Measurements from ENCODE around the gene RAMP1.

The RAMP1 gene

DNA sequence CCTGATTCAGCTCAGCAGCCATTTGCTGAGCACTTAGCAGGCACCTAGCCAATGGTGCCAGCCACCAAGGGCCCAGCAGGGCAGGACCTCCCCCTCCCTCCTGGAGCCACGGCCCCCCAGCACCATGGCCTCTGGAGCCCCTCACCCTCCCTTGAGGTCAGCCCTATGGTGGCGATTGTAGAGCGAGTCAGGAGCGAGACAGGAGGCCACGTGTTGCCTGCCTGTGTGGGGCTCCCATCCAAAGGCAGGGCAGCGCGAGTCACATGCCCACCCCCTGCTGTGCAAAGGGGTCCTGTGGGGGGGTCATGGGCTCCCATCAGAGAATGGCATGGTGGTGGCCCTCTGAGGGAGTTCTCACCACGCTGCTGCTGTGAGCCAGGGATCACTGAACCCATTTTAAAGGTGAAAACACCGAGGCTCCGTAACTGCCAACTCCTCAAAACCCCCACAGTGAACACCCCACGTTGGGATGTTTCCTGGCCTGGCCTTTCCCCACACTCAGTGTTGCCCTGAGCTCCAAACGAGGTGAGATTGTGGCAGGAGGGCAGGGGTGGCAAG, 35.6 kb downstream of the RAMP1 start:
- TF ChIP-seq, protein P1, sequence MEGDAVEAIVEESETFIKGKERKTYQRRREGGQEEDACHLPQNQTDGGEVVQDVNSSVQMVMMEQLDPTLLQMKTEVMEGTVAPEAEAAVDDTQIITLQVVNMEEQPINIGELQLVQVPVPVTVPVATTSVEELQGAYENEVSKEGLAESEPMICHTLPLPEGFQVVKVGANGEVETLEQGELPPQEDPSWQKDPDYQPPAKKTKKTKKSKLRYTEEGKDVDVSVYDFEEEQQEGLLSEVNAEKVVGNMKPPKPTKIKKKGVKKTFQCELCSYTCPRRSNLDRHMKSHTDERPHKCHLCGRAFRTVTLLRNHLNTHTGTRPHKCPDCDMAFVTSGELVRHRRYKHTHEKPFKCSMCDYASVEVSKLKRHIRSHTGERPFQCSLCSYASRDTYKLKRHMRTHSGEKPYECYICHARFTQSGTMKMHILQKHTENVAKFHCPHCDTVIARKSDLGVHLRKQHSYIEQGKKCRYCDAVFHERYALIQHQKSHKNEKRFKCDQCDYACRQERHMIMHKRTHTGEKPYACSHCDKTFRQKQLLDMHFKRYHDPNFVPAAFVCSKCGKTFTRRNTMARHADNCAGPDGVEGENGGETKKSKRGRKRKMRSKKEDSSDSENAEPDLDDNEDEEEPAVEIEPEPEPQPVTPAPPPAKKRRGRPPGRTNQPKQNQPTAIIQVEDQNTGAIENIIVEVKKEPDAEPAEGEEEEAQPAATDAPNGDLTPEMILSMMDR (IDR thresholded peaks at IDR 0.05; ENCODE audit: low read depth, low read length, missing control alignments), result no peak
- DNase-seq (ENCODE audit: low read depth), result no peak
- H3K4me3 ChIP-seq (ENCODE audit: low read depth, low read length), result no peak overlapping the region

DNA sequence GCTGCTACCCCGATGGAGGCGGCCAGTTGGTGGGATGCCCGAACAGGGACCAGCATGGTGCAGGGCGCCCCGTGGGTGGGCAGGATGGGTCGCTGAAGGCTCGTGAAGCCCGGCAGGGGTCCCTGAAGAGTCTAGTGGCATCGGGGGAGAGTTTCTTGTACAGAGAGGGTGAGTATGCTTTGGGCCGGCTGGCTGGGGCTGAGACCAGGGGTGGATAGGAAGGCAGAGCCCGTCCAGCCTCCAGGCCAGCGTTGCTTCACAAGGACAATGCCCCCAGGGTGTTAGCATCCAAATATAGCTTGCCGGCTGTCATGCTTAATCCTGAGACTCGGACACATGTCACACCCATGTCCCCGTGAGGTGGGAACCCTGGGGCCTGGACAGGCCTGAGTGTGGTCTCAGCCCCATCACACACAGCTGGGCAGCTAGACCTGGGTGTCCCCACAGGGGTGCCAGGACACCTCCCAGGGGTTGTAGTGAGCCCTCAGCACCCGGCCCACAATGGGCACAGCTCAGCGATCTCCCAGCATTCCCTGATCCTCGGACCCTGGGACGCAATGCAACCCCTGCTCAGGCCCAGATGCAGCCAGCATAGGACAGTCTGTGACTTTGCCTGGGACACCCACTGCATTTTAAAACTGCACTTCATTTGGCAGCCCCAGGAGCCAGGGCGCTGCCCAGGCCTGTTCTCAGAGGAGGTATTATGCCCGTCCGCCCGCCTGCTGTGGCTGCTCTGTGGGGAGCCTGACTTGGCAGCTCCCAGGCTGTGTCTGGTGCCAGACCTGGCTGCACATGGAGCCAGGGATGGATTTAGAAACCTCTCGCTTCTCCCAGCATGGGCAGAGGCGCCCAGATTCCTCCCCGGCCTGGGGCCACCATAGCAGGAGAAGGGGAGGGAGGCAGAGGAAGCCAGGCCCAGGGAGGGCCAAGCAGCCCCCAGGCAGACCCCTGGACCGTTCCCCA, 36.4 kb downstream of the RAMP1 start:
- no peak overlapping the region for H3K4me3 ChIP-seq (ENCODE audit: low read depth, low read length)
- TF ChIP-seq, protein P1 (IDR thresholded peaks at IDR 0.05; ENCODE audit: low read depth, low read length, missing control alignments), result no peak
- DNase-seq (ENCODE audit: low read depth), result no peak

DNA sequence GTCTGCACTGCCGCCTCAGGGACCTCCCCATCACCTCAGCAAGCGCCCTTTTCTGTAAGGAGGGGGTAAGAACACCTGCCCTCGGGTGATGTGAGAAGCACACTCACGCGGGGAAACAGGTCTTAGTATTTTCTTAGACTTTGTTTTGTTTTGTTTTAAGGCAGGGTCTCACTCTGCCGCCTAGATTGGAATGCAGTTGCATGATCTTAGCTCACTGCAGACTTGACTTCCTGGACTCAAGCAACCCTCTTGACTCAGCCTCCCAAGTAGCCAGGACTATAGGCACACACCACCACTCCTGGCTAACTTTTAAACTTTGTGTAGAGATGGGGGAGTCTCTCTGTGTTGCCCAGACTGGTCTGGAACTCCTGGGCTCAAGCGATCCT, 37.1 kb downstream of the RAMP1 start:
- TF ChIP-seq, protein P1 (IDR thresholded peaks at IDR 0.05; ENCODE audit: low read depth, low read length, missing control alignments), result no peak
- H3K4me3 ChIP-seq (ENCODE audit: low read depth, low read length), result no peak overlapping the region
- DNase-seq (ENCODE audit: low read depth), result no peak

DNA sequence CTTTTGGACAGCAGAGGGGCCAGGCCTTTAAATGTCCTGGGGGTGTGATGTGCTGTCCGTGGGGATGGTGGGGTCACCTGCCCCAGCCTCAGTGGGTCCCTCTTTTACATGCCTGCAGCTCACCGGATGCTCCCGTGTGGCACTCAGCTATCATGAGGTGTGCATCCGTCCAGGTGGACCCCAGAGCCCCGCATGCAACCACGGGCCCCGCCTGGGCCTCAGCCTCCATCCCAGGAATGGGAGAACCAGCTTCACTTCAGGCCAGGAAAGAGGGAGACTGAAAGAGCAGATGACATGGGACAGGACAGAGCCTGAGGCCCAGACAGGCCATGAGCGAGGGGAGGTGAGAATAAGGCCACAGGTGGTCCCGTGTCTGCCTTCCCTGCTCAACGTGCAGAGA, 37.5 kb downstream of the RAMP1 start:
- TF ChIP-seq, protein P1 (IDR thresholded peaks at IDR 0.05; ENCODE audit: low read depth, low read length, missing control alignments), result no peak
- DNase-seq (ENCODE audit: low read depth), result no peak
- H3K4me3 ChIP-seq (ENCODE audit: low read depth, low read length), result no peak overlapping the region

DNA sequence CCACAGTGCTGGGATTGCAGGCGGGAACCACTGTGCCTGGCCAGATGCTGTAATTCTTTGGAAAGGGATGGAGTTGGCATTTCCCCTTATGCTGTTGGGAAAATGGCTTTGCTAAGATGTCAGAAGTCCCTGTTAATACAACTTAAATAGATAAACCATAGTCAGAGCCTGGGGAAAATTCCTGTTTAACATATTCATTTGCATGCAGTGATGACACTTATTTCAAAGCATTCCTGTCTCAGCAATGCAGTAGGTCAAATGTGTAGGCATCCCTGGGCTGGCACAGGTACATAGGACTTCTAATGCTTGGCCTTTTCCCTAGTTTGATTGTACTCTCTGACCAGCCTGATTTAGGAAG, 38.6 kb downstream of the RAMP1 start:
- DNase-seq (ENCODE audit: low read depth), result no peak
- TF ChIP-seq, protein P1 (IDR thresholded peaks at IDR 0.05; ENCODE audit: low read depth, low read length, missing control alignments), result no peak
- no peak overlapping the region for H3K4me3 ChIP-seq (ENCODE audit: low read depth, low read length)

DNA sequence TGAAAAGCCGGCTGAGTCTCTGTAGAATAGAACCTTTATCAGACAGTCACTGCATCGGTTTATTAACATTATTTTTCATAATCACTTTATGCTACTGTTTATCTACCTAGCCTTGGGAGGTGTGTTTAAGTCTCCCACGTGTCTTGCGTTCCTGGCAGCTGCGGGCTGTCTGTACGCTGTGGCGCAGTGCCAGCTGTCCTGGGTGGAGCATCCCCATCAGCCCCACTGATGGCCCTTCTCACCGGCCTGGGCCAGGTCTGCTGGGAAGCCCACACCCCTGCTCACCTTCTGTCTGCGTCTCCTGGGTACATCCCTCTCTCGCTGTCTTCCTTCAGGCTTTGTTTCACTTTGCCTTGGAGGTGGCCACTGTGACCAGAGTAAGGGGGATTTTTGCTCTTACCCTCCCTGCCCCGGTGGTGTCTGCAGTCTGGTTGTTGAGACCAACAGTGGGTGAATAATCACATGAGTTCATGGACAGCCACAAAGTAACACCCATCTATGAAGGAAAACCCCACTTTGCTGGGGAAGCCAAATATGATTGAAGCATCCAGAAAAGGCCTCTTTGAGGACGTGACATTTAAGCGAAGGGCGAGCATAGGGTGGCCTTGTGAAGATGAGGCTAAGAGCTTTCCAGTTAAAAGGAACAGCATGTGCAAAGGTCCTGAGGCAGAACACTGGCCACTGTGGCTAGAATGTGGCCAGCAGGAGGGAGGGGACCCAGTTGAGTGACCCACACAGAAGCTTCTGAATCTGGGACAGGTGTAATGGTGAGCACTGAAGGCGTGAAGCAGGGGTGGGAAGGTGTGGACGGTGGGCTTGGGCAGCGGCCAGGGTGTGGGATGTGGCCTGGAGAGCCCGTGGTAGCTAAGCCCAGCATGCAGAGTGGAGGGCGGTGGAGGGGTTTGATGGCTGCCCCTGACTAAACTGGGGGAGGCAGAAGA, 41.7 kb downstream of the RAMP1 start:
- DNase-seq (ENCODE audit: low read depth), result no peak
- TF ChIP-seq, protein P1 (IDR thresholded peaks at IDR 0.05; ENCODE audit: low read depth, low read length, missing control alignments), result no peak
- H3K4me3 ChIP-seq (ENCODE audit: low read depth, low read length), result no peak overlapping the region
